ENCODE data around the gene PGM3. TPM values are rescaled to one million over a fixed set of nuclear protein-coding genes. Genes with fewer than 3 reads are reported as not detected.

The PGM3 gene
- 10.1 TPM for total RNA-seq

- Histone ChIP-seq H3K4me1 (peaks cover 43% of the 10 kb centered on the region), H3K27ac (peak within 1 kb of the TSS; percentile 74), H3K9me3 (no peaks in the 10 kb centered on the region), H3K27me3 (no peaks in the 10 kb centered on the region), H3K4me3 (peak within 1 kb of the TSS; percentile 89 to 96), H3K36me3 (peaks cover 0 to 2% of the 10 kb centered on the region in 2 donors)
- intact Hi-C loops (cut with DNase I): no loop called here
- DNase-seq (ENCODE audit: extremely low spot score in 2 of 2): peak in 1 of 2 donors; percentile 93
- TF ChIP-seq POLR2AphosphoS5 (IDR thresholded peaks at IDR 0.05; ENCODE audit: insufficient read depth in 1 of 2, low read depth in 1 of 2) (peak; percentile 77 to 92), CTCF (IDR thresholded peaks at IDR 0.05) (no peak), POLR2A (IDR thresholded peaks at IDR 0.05) (peak in 1 of 2 donors; percentile 77)
Measured at GRCh38 chr6:83192871-83193746, at the start of gene PGM3, which contains the start of gene RWDD2A. Gene PGM3 (minus strand): TSS chr6:83193265. CDS start chr6:83191012, 2,253 bp downstream. Gene RWDD2A (plus strand): TSS chr6:83193357. CDS start chr6:83194452, 1,095 bp downstream.

GRCh38 chr6:83231146-83231545 is 38.1 kb upstream of the PGM3 start:
- no peak for DNase-seq (ENCODE audit: extremely low spot score in 2 of 2)
- intact Hi-C loops (cut with DNase I): no loop called here
- TF ChIP-seq CTCF (IDR thresholded peaks at IDR 0.05) (no peak), POLR2A (IDR thresholded peaks at IDR 0.05) (no peak), POLR2AphosphoS5 (IDR thresholded peaks at IDR 0.05; ENCODE audit: insufficient read depth in 1 of 2, low read depth in 1 of 2) (no peak)
- Histone ChIP-seq H3K4me3 (no peak overlapping the region), H3K36me3 (no peaks in the 10 kb centered on the region), H3K27me3 (no peaks in the 10 kb centered on the region), H3K9me3 (no peaks in the 10 kb centered on the region), H3K4me1 (no peaks in the 10 kb centered on the region), H3K27ac (no peak overlapping the region)

GRCh38 chr6:83226517-83226916 is 33.5 kb upstream of the PGM3 start:
- TF ChIP-seq CTCF (IDR thresholded peaks at IDR 0.05): no peak
- TF ChIP-seq POLR2A (IDR thresholded peaks at IDR 0.05): no peak
- no peak for TF ChIP-seq POLR2AphosphoS5 (IDR thresholded peaks at IDR 0.05; ENCODE audit: insufficient read depth in 1 of 2, low read depth in 1 of 2)
- no peak overlapping the region for H3K27ac ChIP-seq
- no peaks in the 10 kb centered on the region for H3K4me1 ChIP-seq
- H3K27me3 ChIP-seq: no peaks in the 10 kb centered on the region
- H3K36me3 ChIP-seq: no peaks in the 10 kb centered on the region
- no peak overlapping the region for H3K4me3 ChIP-seq
- no peak for DNase-seq (ENCODE audit: extremely low spot score in 2 of 2)
- no peaks in the 10 kb centered on the region for H3K9me3 ChIP-seq
- intact Hi-C loops (cut with DNase I): loop anchor here (10.0 kb wide), 1 partner anchor 288 kb away; the partner anchor contains the start of gene PRSS35

GRCh38 chr6:83221889-83222479 is 28.9 kb upstream of the PGM3 start:
- no peak for TF ChIP-seq POLR2AphosphoS5 (IDR thresholded peaks at IDR 0.05; ENCODE audit: insufficient read depth in 1 of 2, low read depth in 1 of 2)
- TF ChIP-seq CTCF (IDR thresholded peaks at IDR 0.05): peak in 2 of 3 experiments; percentile 26 to 31
- Histone ChIP-seq H3K27me3 (no peaks in the 10 kb centered on the region), H3K9me3 (no peaks in the 10 kb centered on the region), H3K27ac (no peak overlapping the region), H3K4me3 (no peak overlapping the region), H3K36me3 (no peaks in the 10 kb centered on the region), H3K4me1 (no peaks in the 10 kb centered on the region)
- intact Hi-C loops (cut with DNase I): loop anchor here (10.0 kb wide), 1 partner anchor 293 kb away; the partner anchor contains the start of gene PRSS35
- DNase-seq (ENCODE audit: extremely low spot score in 2 of 2): no peak

Measured in vagina (tissue), 2 donors.